Endothelial cell of umbilical vein (primary cell): ENCODE measurements around the gene MFSD8. TPM values are rescaled to one million over a fixed set of nuclear protein-coding genes. Genes with fewer than 3 reads are reported as not detected.

Experiments used
- Bru-seq: library from RNA; stranded (reverse); fragments of 400-500 nt; gene quantifications from one replicate; lab custom pipeline; 2021; lab: Mats Ljungman, UMichigan
- BruChase-seq, 2 experiments: library from RNA; stranded (reverse); fragments of 400-500 nt; gene quantifications; one replicate each; lab custom pipeline; 2021; lab: Mats Ljungman, UMichigan
- BruUV-seq: library from RNA; stranded (reverse); fragments of 400-500 nt; replicated peaks from 2 replicates; lab custom pipeline; 2021; lab: Mats Ljungman, UMichigan
- CTCF ChIA-PET: fragments of 300-600, 350-600 bp; sonication (Branson Sonifier 250); formaldehyde crosslinking; loops from one replicate; lab custom pipeline; 2021; ENCODE audit warnings: antibody characterized with exemption, inconsistent platforms; lab: Charles Lee
- POLR2A ChIA-PET: fragments of 300-600, 350-600 bp; sonication (Branson Sonifier 250); formaldehyde crosslinking; loops from one replicate; lab custom pipeline; 2021; ENCODE audit warnings: antibody characterized with exemption, inconsistent platforms; lab: Charles Lee
- DNase-seq: peaks from one replicate; pipeline ENCODE4 v3.0.0-alpha.2; 2011; ENCODE audit warnings: low read depth, low spot score
- FAIRE-seq: peaks from 2 replicates; lab custom pipeline; 2011; peaks lifted over from hg19 to GRCh38; lab: Jason Lieb, UNC
- H2AFZ ChIP-seq: 2 replicates; pipeline ENCODE4 v1.6.0; 2012; ENCODE audit warnings: low read depth, low read length, control low read depth, inconsistent platforms
- H3K27ac ChIP-seq: 2 replicates; pipeline ENCODE4 v1.5.1; 2011; ENCODE audit warnings: low read depth, mild to moderate bottlenecking, control low read depth, low read length, moderate library complexity; ENCODE audit not compliant: insufficient read depth
- H3K27me3 ChIP-seq, 2 experiments: 2 replicates each; pipeline versions ENCODE4 v1.6.0 to v1.6.1; 2011; ENCODE audit warnings: low read length in 2 of 2, mixed read lengths in 1 of 2; ENCODE audit not compliant: control insufficient read depth in 2 of 2, insufficient read depth in 2 of 2
- H3K36me3 ChIP-seq, 2 experiments: 2 replicates in 1 of 2; 3 replicates in 1 of 2; pipeline ENCODE4 v1.5.1; 2011; ENCODE audit warnings: low read length in 2 of 2, mild to moderate bottlenecking in 1 of 2, moderate library complexity in 1 of 2; ENCODE audit not compliant: control insufficient read depth in 2 of 2, insufficient read depth in 2 of 2; ENCODE audit errors: extremely low read depth in 1 of 2
- H3K4me1 ChIP-seq: 3 replicates; pipeline ENCODE4 v1.5.1; 2011; ENCODE audit warnings: mild to moderate bottlenecking, low read length; ENCODE audit not compliant: control insufficient read depth, insufficient read depth; ENCODE audit errors: extremely low read depth
- H3K4me2 ChIP-seq: 2 replicates; pipeline ENCODE4 v1.6.1; 2011; ENCODE audit warnings: low read length, control low read depth, mixed read lengths; ENCODE audit not compliant: insufficient read depth
- H3K4me3 ChIP-seq, 3 experiments: fragments of 200-600 bp in 1 of 3; sonication (generic), shearing (Covaris generic) in 1 of 3; replicated peaks in 1 of 3; 2 replicates each; pipeline ENCODE4 v1.5.1; 2011 to 2016; ENCODE audit warnings: control low read depth in 3 of 3, low read length in 3 of 3, mild to moderate bottlenecking in 2 of 3, inconsistent platforms in 1 of 3, low read depth in 1 of 3, moderate library complexity in 1 of 3; ENCODE audit not compliant: insufficient read depth in 1 of 3
- H3K79me2 ChIP-seq: 2 replicates; pipeline ENCODE4 v1.6.0; 2012; ENCODE audit warnings: low read length, inconsistent platforms; ENCODE audit not compliant: control insufficient read depth, insufficient read depth
- H3K9ac ChIP-seq: replicated peaks from 2 replicates; pipeline ENCODE3; 2011; ENCODE audit warnings: low read length, control low read depth; ENCODE audit not compliant: insufficient read depth; ENCODE audit errors: extremely low read depth
- H3K9me1 ChIP-seq: replicated peaks from 3 replicates; pipeline ENCODE4 v1.6.0; 2011; ENCODE audit warnings: mild to moderate bottlenecking, low read length; ENCODE audit not compliant: control insufficient read depth, insufficient read depth; ENCODE audit errors: extremely low read depth
- H3K9me3 ChIP-seq: replicated peaks from 2 replicates; pipeline ENCODE4 v1.5.1; 2012; ENCODE audit warnings: low read length, inconsistent platforms; ENCODE audit not compliant: control insufficient read depth, insufficient read depth
- H4K20me1 ChIP-seq: replicated peaks from 2 replicates; pipeline ENCODE3; 2011; ENCODE audit warnings: mild to moderate bottlenecking, low read length; ENCODE audit not compliant: control insufficient read depth, insufficient read depth; ENCODE audit errors: extremely low read depth
- JUN ChIP-seq: IDR thresholded peaks from 2 replicates; pipeline ENCODE4 v1.6.1; 2011; ENCODE audit warnings: borderline replicate concordance, low read depth; ENCODE audit not compliant: insufficient read length, insufficient read depth
- POLR2A ChIP-seq: IDR thresholded peaks from 2 replicates; pipeline ENCODE4 v1.6.1; 2012; ENCODE audit warnings: low read depth, mild to moderate bottlenecking, control low read depth, low read length
- POLR2AphosphoS5 ChIP-seq: IDR thresholded peaks from 2 replicates; pipeline ENCODE4 v1.6.1; 2012; ENCODE audit warnings: low read depth, mild to moderate bottlenecking, control low read depth, low read length, moderate library complexity; ENCODE audit not compliant: insufficient read depth
- dilution Hi-C: fragments of 300-500 bp; cut with MboI; formaldehyde crosslinking; loops from one replicate; pipeline ENCODE4 v1.15.0; 2019; ENCODE audit warnings: low sequenced_read_pairs; ENCODE audit not compliant: extremely low pct_ligation_motif_present
- intact Hi-C: fragments of 100-400 bp; cut with micrococcal nuclease; formaldehyde crosslinking; loops from one replicate; pipeline ENCODE4 v1.10.0; 2022
- long read RNA-seq: library from polyadenylated mRNA; stranded (forward); transcript quantifications from one replicate; pipeline ENCODE4 v2.0.0, GENCODE V29; 2021
- polyA minus RNA-seq, 3 experiments: library from RNA; depleted of rRNA, polyadenylated mRNA; stranded (reverse); fragments of >200 nt; gene quantifications; 1 replicate in 1 of 3; 2 replicates in 2 of 3; pipeline ENCODE4 v1.2.3, GENCODE V29; 2011
- polyA plus RNA-seq, 4 experiments: library from polyadenylated mRNA; depleted of rRNA in 3 of 4; stranded (reverse) in 3 of 4; unstranded in 1 of 4; fragments of >200 nt; gene quantifications; 2 replicates each; pipeline versions ENCODE4 v1.2.1 to v1.2.3, GENCODE V29; 2011 to 2012; ENCODE audit warnings: missing spikeins in 1 of 4
- total RNA-seq: library from RNA; stranded (reverse); gene quantifications from 2 replicates; pipeline ENCODE4 v1.2.3, GENCODE V29; 2021
- TF ChIP-seq, protein P1 (sequence below), 2 donors: IDR thresholded peaks; 1 replicate in 1 of 2; 2 replicates in 1 of 2; pipeline ENCODE4 v1.5.1; 2011; ENCODE audit warnings: low read length in 2 of 2, mild to moderate bottlenecking in 2 of 2, moderate library complexity in 2 of 2, control low read depth in 1 of 2, inconsistent platforms in 1 of 2, low read depth in 1 of 2; ENCODE audit not compliant: insufficient read depth in 1 of 2; ENCODE audit errors: extremely low read depth in 1 of 2
- TF ChIP-seq, protein P2 (sequence below): IDR thresholded peaks from 2 replicates; pipeline ENCODE4 v1.6.1; 2011; ENCODE audit not compliant: insufficient read depth, insufficient read length

Gene MFSD8
- 19.4 and 21.3 TPM in 2 replicates for total RNA-seq
- polyA plus RNA-seq = 8.9 and 11.5 TPM in 2 replicates
- 4.9 and 6.3 TPM in 2 replicates for polyA plus RNA-seq (2011; cell fraction: cytosol; rRNA removed)
- 43.8 and 49.0 TPM in 2 replicates for polyA plus RNA-seq (2011; cell fraction: nucleus; rRNA removed)
- 7.7 and 15.1 TPM in 2 replicates for polyA plus RNA-seq (2012)
- polyA minus RNA-seq = 19.3 and 26.2 TPM in 2 replicates
- polyA minus RNA-seq (2011; cell fraction: cytosol; rRNA and poly(A)+ RNA removed) = 3.5 TPM
- polyA minus RNA-seq (2011; cell fraction: nucleus; rRNA and poly(A)+ RNA removed) = 26.7 and 43.1 TPM in 2 replicates
- percentile 73 among the genes with signal in this experiment for Bru-seq, nascent RNA
- BruChase-seq, experiment 1, labeled RNA remaining after a 6-hour chase = percentile 69 among the genes with signal in this experiment
- percentile 79 among the genes with signal in this experiment for BruChase-seq, experiment 2, labeled RNA remaining after a 2-hour chase
- long read RNA-seq, full-length matches to known transcripts = 26 of 51 reads
- long read RNA-seq, partial matches to known transcripts = 10 of 51 reads
- long read RNA-seq, other reads (novel, unspliced or antisense) = 15 of 51 reads

DNA sequence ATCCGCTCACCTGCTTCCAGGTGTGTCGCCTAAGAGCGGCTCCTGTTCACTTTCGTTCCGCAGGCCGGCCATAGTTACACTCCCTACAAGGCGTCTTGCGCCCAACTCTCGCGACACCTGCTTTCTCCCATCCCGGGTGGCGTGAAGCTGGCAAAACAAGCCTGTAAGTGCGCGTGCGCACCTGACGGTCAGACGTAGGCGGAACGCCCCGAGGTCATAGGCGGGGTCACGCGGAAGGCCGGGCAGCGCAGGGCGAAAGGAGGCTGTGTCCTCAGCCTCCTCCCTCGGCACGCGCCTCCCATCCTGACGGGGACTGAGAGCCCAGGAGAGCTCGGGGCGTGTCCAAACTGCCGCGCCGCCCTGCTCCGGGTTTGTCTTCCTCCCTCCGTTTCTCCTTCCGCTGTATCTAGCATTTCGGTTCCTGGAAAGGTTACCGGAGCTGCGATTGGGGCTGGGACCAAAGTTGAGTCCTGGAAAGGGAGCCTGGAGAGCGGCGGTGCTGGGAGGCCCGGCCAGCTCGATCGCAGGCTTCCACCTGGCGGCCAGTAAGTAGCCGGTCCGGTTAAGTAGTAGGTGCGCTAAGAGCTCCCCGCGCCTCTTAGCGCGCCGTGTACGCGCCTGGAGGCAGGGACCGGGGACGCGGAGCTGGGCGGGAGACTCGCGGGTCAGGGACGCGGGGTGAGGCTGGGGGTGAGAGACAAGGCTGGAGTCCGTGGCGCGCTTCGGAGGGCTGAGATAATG is at the start of gene MFSD8, which contains the start of gene ABHD18:
TSS of gene MFSD8 (minus strand) at position 112 of the 741 bp plus-strand sequence. CDS start at position 72, 40 bp downstream.
TSS of gene ABHD18 (plus strand) at position 345 of the 741 bp plus-strand sequence. CDS start 17,550 bp downstream, outside the sequence.
- no TSS peak for BruUV-seq
- H3K79me2 ChIP-seq = peaks cover 26% of the 10 kb centered on the region
- intact Hi-C loops = loop anchor here (1.0 to 10.0 kb wide), 4 partner anchors 84 to 260 kb away; partner anchors contain the start of genes HSPA4L and LARP1B

More for the DNA sequence above, at the start of gene MFSD8, which contains the start of gene ABHD18:
- Histone ChIP-seq H4K20me1 (no peaks in the 10 kb centered on the region), H3K4me3 (peak within 1 kb of the TSS; percentile 70 to 85 (median 71)), H3K4me1 (peaks cover 8% of the 10 kb centered on the region), H3K27ac (peak within 1 kb of the TSS; percentile 62), H3K9ac (peak within 1 kb of the TSS; percentile 93), H2AFZ (peak within 1 kb of the TSS; percentile 98), H3K36me3 (no peaks in the 10 kb centered on the region), H3K4me2 (peak within 1 kb of the TSS; percentile 80), H3K9me3 (no peaks in the 10 kb centered on the region), H3K9me1 (no peaks in the 10 kb centered on the region), H3K27me3 (no peaks in the 10 kb centered on the region)
- POLR2A ChIA-PET = interaction anchor here (0.5 to 1.4 kb wide), 5 partner anchors 16 to 183 kb away, joined by 3 to 11 read pairs (median 4); partner anchors contain the start of genes HSPA4L and LARP1B
- FAIRE-seq (peak; percentile 98), DNase-seq (peak; percentile 99)
- CTCF ChIA-PET = interaction anchor here (0.5 to 1.8 kb wide), 20 partner anchors 9 to 360 kb away, joined by 3 to 14 read pairs (median 4); partner anchors contain the start of genes HSPA4L and PLK4
- dilution Hi-C loops = no loop called here
- TF ChIP-seq JUN (no peak), POLR2A (peak; percentile 76), POLR2AphosphoS5 (peak; percentile 60)
- TF ChIP-seq, protein P1, sequence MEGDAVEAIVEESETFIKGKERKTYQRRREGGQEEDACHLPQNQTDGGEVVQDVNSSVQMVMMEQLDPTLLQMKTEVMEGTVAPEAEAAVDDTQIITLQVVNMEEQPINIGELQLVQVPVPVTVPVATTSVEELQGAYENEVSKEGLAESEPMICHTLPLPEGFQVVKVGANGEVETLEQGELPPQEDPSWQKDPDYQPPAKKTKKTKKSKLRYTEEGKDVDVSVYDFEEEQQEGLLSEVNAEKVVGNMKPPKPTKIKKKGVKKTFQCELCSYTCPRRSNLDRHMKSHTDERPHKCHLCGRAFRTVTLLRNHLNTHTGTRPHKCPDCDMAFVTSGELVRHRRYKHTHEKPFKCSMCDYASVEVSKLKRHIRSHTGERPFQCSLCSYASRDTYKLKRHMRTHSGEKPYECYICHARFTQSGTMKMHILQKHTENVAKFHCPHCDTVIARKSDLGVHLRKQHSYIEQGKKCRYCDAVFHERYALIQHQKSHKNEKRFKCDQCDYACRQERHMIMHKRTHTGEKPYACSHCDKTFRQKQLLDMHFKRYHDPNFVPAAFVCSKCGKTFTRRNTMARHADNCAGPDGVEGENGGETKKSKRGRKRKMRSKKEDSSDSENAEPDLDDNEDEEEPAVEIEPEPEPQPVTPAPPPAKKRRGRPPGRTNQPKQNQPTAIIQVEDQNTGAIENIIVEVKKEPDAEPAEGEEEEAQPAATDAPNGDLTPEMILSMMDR (IDR thresholded peaks at IDR 0.05; ENCODE audit: extremely low read depth in 1 of 2, insufficient read depth in 1 of 2, low read depth in 1 of 2, low read length in 2 of 2) = peak; percentile 32 to 61
- TF ChIP-seq, protein P2, sequence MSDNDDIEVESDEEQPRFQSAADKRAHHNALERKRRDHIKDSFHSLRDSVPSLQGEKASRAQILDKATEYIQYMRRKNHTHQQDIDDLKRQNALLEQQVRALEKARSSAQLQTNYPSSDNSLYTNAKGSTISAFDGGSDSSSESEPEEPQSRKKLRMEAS = peak; percentile 62
